Keratinocyte (primary cell): ENCODE data around the gene OR6A2. TPM values are rescaled to one million over a fixed set of nuclear protein-coding genes. Genes with fewer than 3 reads are reported as not detected.

Experiments
- DNase-seq: peaks from one replicate; pipeline ENCODE4 v3.0.0-alpha.2; 2011; ENCODE audit warnings: low read depth, missing footprints, low spot score
- FAIRE-seq: peaks from 2 replicates; lab custom pipeline; 2011; peaks lifted over from hg19 to GRCh38; lab: Jason Lieb, UNC
- H2AFZ ChIP-seq: 2 replicates; pipeline ENCODE4 v1.6.0; 2012; ENCODE audit warnings: low read length, control low read depth, inconsistent platforms; ENCODE audit not compliant: control insufficient read depth
- H3K27ac ChIP-seq: 2 replicates; pipeline ENCODE4 v1.5.1; 2011; ENCODE audit warnings: low read length; ENCODE audit not compliant: control insufficient read depth, insufficient read depth
- H3K27me3 ChIP-seq: 3 replicates; pipeline ENCODE4 v1.6.0; 2011; ENCODE audit warnings: low read length; ENCODE audit not compliant: control insufficient read depth, insufficient read depth; ENCODE audit errors: extremely low read depth
- H3K36me3 ChIP-seq, 2 experiments: 2 replicates in 1 of 2; 3 replicates in 1 of 2; pipeline ENCODE4 v1.5.1; 2011; ENCODE audit warnings: low read length in 2 of 2, mild to moderate bottlenecking in 1 of 2; ENCODE audit not compliant: control insufficient read depth in 2 of 2, insufficient read depth in 2 of 2; ENCODE audit errors: extremely low read depth in 1 of 2
- H3K4me1 ChIP-seq: 3 replicates; pipeline ENCODE4 v1.5.1; 2011; ENCODE audit warnings: low read length; ENCODE audit not compliant: control insufficient read depth, insufficient read depth; ENCODE audit errors: extremely low read depth
- H3K4me2 ChIP-seq: 3 replicates; pipeline ENCODE4 v1.6.0; 2011; ENCODE audit warnings: low read depth, low read length; ENCODE audit not compliant: control insufficient read depth, insufficient read depth; ENCODE audit errors: extremely low read depth
- H3K4me3 ChIP-seq, 3 experiments: fragments of 200-600 bp in 1 of 3; sonication (generic) in 1 of 3; 2 replicates in 2 of 3; 3 replicates in 1 of 3; pipeline ENCODE4 v1.5.1; 2011 to 2016; ENCODE audit warnings: low read length in 3 of 3, mild to moderate bottlenecking in 3 of 3, control low read depth in 2 of 3, inconsistent platforms in 1 of 3, low read depth in 1 of 3, mixed read lengths in 1 of 3, mixed run types in 1 of 3, moderate library complexity in 1 of 3; ENCODE audit not compliant: control insufficient read depth in 2 of 3, insufficient read depth in 2 of 3; ENCODE audit errors: extremely low read depth in 1 of 3
- H3K79me2 ChIP-seq: 2 replicates; pipeline ENCODE4 v1.6.0; 2012; ENCODE audit warnings: low read length; ENCODE audit not compliant: control insufficient read depth, insufficient read depth
- H3K9ac ChIP-seq: 3 replicates; pipeline ENCODE4 v1.6.0; 2011; ENCODE audit warnings: low read length; ENCODE audit not compliant: control insufficient read depth, insufficient read depth; ENCODE audit errors: extremely low read depth
- H3K9me1 ChIP-seq: 3 replicates; pipeline ENCODE4 v1.6.0; 2011; ENCODE audit warnings: low read length; ENCODE audit not compliant: control insufficient read depth, insufficient read depth; ENCODE audit errors: extremely low read depth
- H3K9me3 ChIP-seq: 2 replicates; pipeline ENCODE4 v1.5.1; 2012; ENCODE audit warnings: low read depth, low read length; ENCODE audit not compliant: control insufficient read depth
- H4K20me1 ChIP-seq: 3 replicates; pipeline ENCODE4 v1.6.0; 2011; ENCODE audit warnings: low read length; ENCODE audit not compliant: control insufficient read depth, insufficient read depth; ENCODE audit errors: extremely low read depth
- EZH2 ChIP-seq: IDR thresholded peaks from one replicate; pipeline ENCODE4 v1.6.1; 2012; ENCODE audit warnings: inconsistent platforms, mild to moderate bottlenecking, low read length, moderate library complexity
- dilution Hi-C: fragments of 300-500 bp; cut with MboI; formaldehyde crosslinking; loops from one replicate; pipeline ENCODE4 v1.7.0; 2020; ENCODE audit warnings: low sequenced_read_pairs; ENCODE audit not compliant: extremely low pct_ligation_motif_present
- polyA plus RNA-seq, 5 experiments: library from polyadenylated mRNA; depleted of rRNA in 3 of 5; stranded (reverse) in 3 of 5; stranded (forward) in 1 of 5; unstranded in 1 of 5; fragments of >200 nt; gene quantifications; 1 replicate in 1 of 5; 2 replicates in 3 of 5; 3 replicates in 1 of 5; pipeline versions ENCODE4 v1.2.1 to v1.2.3, GENCODE V29; 2011 to 2012; ENCODE audit warnings: missing spikeins in 2 of 5, low read depth in 1 of 5, low replicate concordance in 1 of 5
- TF ChIP-seq, protein P1 (sequence below), 3 experiments: IDR thresholded peaks in 1 of 3; conservative IDR thresholded peaks in 1 of 3; optimal IDR thresholded peaks in 1 of 3; 2 replicates in 2 of 3; 3 replicates in 1 of 3; pipeline versions ENCODE3 to v1.5.1; 2011; ENCODE audit warnings: low read length in 3 of 3, mild to moderate bottlenecking in 3 of 3, moderate library complexity in 2 of 3, control low read depth in 1 of 3, inconsistent platforms in 1 of 3; ENCODE audit not compliant: insufficient read depth in 2 of 3; ENCODE audit errors: extremely low read depth in 1 of 3

The OR6A2 gene
- polyA plus RNA-seq, 1 donor (not counting 4 experiments of a cell fraction or from before 2014, with no cell fraction given) = 0.05 TPM

DNA sequence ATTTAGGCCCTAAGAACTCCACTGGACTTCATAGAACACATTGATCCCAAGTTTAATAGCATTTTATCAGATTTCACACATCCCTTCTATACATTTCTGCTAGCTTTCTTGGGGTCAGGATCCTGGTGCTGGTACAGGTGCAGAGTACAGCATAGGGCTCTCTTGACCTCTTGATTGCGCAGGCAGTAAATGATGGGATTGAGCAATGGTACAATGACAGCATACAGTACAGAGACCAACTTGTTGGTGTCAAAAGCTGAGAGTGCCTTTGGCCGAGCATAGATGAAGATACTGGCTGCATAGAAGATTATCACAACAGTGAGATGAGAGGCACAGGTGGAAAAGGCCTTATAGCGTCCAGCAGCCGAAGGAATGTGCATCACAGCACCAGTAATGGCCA lies 4.8 kb downstream of the OR6A2 start:
- Histone ChIP-seq H3K27ac (no peak overlapping the region), H4K20me1 (no peaks in the 10 kb centered on the region), H3K4me3 (no peak overlapping the region), H3K79me2 (no peaks in the 10 kb centered on the region), H3K9ac (no peak overlapping the region), H3K9me1 (no peaks in the 10 kb centered on the region), H3K36me3 (no peaks in the 10 kb centered on the region), H3K4me1 (no peaks in the 10 kb centered on the region), H2AFZ (no peak overlapping the region), H3K4me2 (no peak overlapping the region), H3K9me3 (no peaks in the 10 kb centered on the region), H3K27me3 (no peaks in the 10 kb centered on the region)
- dilution Hi-C loops = no loop called here
- TF ChIP-seq, protein P1, sequence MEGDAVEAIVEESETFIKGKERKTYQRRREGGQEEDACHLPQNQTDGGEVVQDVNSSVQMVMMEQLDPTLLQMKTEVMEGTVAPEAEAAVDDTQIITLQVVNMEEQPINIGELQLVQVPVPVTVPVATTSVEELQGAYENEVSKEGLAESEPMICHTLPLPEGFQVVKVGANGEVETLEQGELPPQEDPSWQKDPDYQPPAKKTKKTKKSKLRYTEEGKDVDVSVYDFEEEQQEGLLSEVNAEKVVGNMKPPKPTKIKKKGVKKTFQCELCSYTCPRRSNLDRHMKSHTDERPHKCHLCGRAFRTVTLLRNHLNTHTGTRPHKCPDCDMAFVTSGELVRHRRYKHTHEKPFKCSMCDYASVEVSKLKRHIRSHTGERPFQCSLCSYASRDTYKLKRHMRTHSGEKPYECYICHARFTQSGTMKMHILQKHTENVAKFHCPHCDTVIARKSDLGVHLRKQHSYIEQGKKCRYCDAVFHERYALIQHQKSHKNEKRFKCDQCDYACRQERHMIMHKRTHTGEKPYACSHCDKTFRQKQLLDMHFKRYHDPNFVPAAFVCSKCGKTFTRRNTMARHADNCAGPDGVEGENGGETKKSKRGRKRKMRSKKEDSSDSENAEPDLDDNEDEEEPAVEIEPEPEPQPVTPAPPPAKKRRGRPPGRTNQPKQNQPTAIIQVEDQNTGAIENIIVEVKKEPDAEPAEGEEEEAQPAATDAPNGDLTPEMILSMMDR (optimal IDR thresholded peaks at IDR 0.05 in 1 of 3, IDR thresholded peaks at IDR 0.05 in 1 of 3, conservative IDR thresholded peaks at IDR 0.05 in 1 of 3; ENCODE audit: extremely low read depth in 1 of 3, insufficient read depth in 2 of 3, low read length in 3 of 3) = no peak
- TF ChIP-seq EZH2 = no peak
- DNase-seq (no peak), FAIRE-seq (no peak)

DNA sequence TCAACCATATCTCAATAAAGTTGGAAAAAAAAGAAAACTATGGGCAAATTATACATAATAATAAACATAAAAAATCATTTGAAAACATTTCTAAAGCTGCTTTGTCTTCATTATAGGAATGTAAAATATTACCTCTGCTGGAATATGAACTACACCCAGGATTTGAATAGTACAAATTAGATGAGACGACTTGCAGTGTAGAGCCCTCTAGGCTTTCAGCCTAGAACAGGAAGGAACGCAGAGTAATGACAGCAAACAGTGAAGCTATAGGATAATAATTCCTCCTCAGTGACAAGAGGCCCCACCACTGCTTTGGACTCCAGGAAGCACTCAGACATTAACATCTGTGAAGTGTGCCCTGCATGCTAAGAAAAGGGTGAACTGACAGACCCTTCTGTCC lies 8.9 kb downstream of the OR6A2 start:
- no peak overlapping the region for H3K9ac ChIP-seq
- no peak for FAIRE-seq
- no peak for TF ChIP-seq EZH2
- TF ChIP-seq, protein P1 (optimal IDR thresholded peaks at IDR 0.05 in 1 of 3, IDR thresholded peaks at IDR 0.05 in 1 of 3, conservative IDR thresholded peaks at IDR 0.05 in 1 of 3; ENCODE audit: extremely low read depth in 1 of 3, insufficient read depth in 2 of 3, low read length in 3 of 3) = no peak
- no peak overlapping the region for H3K27ac ChIP-seq
- H3K4me1 ChIP-seq = no peaks in the 10 kb centered on the region
- no peaks in the 10 kb centered on the region for H3K79me2 ChIP-seq
- no peak overlapping the region for H2AFZ ChIP-seq
- H3K9me1 ChIP-seq = no peaks in the 10 kb centered on the region
- H3K36me3 ChIP-seq = no peaks in the 10 kb centered on the region
- H3K27me3 ChIP-seq = no peaks in the 10 kb centered on the region
- DNase-seq = no peak
- dilution Hi-C loops = no loop called here
- H3K4me3 ChIP-seq = no peak overlapping the region
- H3K9me3 ChIP-seq = no peaks in the 10 kb centered on the region
- no peak overlapping the region for H3K4me2 ChIP-seq
- H4K20me1 ChIP-seq = no peaks in the 10 kb centered on the region
